ENCODE results near the gene CRY2.

DNA sequence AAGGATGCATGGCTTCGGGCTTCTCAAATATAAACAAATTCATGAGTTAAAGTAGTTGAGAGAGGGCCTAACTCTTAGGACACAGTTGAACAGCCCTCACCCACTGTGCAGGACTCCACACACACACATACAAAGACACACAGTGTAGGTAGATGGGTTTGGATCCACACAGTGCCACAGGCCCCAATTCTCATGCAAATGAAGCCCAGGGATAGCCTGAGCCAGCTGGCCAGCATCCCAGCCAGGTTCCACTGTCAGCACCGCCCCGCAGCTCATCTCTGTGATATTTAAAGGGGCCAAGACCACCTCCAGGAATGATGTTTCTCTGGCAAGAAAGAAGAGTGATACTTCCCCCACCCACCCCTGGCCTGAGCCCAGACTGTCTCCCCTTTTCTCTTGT is 30.7 kb upstream of the CRY2 start:
- TF ChIP-seq, protein P1, sequence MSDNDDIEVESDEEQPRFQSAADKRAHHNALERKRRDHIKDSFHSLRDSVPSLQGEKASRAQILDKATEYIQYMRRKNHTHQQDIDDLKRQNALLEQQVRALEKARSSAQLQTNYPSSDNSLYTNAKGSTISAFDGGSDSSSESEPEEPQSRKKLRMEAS (IDR thresholded peaks at IDR 0.05; ENCODE audit: low read depth, low read length): no peak
- TF ChIP-seq, protein P2, sequence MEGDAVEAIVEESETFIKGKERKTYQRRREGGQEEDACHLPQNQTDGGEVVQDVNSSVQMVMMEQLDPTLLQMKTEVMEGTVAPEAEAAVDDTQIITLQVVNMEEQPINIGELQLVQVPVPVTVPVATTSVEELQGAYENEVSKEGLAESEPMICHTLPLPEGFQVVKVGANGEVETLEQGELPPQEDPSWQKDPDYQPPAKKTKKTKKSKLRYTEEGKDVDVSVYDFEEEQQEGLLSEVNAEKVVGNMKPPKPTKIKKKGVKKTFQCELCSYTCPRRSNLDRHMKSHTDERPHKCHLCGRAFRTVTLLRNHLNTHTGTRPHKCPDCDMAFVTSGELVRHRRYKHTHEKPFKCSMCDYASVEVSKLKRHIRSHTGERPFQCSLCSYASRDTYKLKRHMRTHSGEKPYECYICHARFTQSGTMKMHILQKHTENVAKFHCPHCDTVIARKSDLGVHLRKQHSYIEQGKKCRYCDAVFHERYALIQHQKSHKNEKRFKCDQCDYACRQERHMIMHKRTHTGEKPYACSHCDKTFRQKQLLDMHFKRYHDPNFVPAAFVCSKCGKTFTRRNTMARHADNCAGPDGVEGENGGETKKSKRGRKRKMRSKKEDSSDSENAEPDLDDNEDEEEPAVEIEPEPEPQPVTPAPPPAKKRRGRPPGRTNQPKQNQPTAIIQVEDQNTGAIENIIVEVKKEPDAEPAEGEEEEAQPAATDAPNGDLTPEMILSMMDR (IDR thresholded peaks at IDR 0.05; ENCODE audit: low read depth, low read length): no peak
- TF ChIP-seq POLR2A (IDR thresholded peaks at IDR 0.05; ENCODE audit: extremely low read depth, insufficient read length): no peak
- TF ChIP-seq MYC (IDR thresholded peaks at IDR 0.05; ENCODE audit: low read depth, low read length): no peak
